HG03060 (cell line): Measurements from ENCODE around the gene CWC27.

Experiments
- ATAC-seq: cut with Tn5 transposase; IDR thresholded peaks from one replicate; pipeline ENCODE4 v1.9.1; 2021; ENCODE audit warnings: low read depth, moderate number of reproducible peaks; ENCODE audit not compliant: unreplicated experiment

Gene CWC27

GRCh38 chr5:65059681-65060598 is 291.2 kb downstream of the CWC27 start:
- no peak for ATAC-seq

- peak; percentile 42 for ATAC-seq
These were observed 292.7 kb downstream of the CWC27 start for GRCh38 chr5:65061250-65061973.

- ATAC-seq: peak; percentile 29
These were observed 293.2 kb downstream of the CWC27 start for GRCh38 chr5:65061974-65062353.

- no peak for ATAC-seq
These were observed 293.8 kb downstream of the CWC27 start for GRCh38 chr5:65062469-65063083.

GRCh38 chr5:65065001-65065511 is 296.3 kb downstream of the CWC27 start:
- no peak for ATAC-seq

- ATAC-seq: peak; percentile 64
These were observed 297.8 kb downstream of the CWC27 start for GRCh38 chr5:65066387-65067146.

- ATAC-seq: no peak
These were observed 298.4 kb downstream of the CWC27 start for GRCh38 chr5:65067147-65067506.
